Ovary (tissue), 9 donors: ENCODE measurements around the gene ABHD8. TPM values are rescaled to one million over a fixed set of nuclear protein-coding genes. Genes with fewer than 3 reads are reported as not detected.

Experiments used
- DNase-seq, 5 donors: peaks; one replicate each; pipeline ENCODE4 v3.0.0-alpha.2; 2019 to 2020
- H3K27ac ChIP-seq, 2 donors: fragments of 200-600 bp; one replicate each; pipeline versions ENCODE4 v1.5.1 to v1.8.0; 2019 to 2022
- H3K27me3 ChIP-seq: fragments of 200-600 bp; one replicate; pipeline ENCODE4 v1.8.0; 2022
- H3K36me3 ChIP-seq: fragments of 200-600 bp; sonication (generic); one replicate; pipeline ENCODE4 v1.5.1; 2019
- H3K4me1 ChIP-seq: one replicate; pipeline ENCODE4 v1.8.1; 2013; ENCODE audit warnings: mild to moderate bottlenecking, moderate library complexity; ENCODE audit not compliant: insufficient read depth
- H3K4me3 ChIP-seq: fragments of 200-600 bp; sonication (generic); one replicate; pipeline ENCODE4 v1.5.1; 2017
- H3K9me3 ChIP-seq, 2 donors: fragments of 200-600 bp in 1 of 2; sonication (generic) in 1 of 2; one replicate each; pipeline versions ENCODE4 v1.5.1 to v1.8.1; 2013 to 2019; ENCODE audit warnings: mild to moderate bottlenecking in 1 of 2, moderate library complexity in 1 of 2
- CTCF ChIP-seq, 3 donors: fragments of 450-650 bp in 2 of 3; fragments of 200-600 bp in 1 of 3; IDR thresholded peaks; one replicate each; pipeline versions ENCODE4 v1.5.1 to v1.8.0; 2016 to 2022; ENCODE audit warnings: antibody characterized with exemption in 3 of 3, mild to moderate bottlenecking in 1 of 3
- EP300 ChIP-seq: sonication (generic); formaldehyde crosslinking; IDR thresholded peaks from one replicate; pipeline ENCODE4 v1.6.1; 2017; ENCODE audit warnings: antibody characterized with exemption
- POLR2A ChIP-seq: fragments of 450-650 bp; IDR thresholded peaks from one replicate; pipeline ENCODE4 v1.6.1; 2017; ENCODE audit warnings: antibody characterized with exemption, mild to moderate bottlenecking, moderate library complexity
- WGBS, 3 donors: extraction: QIAGEN DNeasy Blood & Tissue Kit in 1 of 3; methylation state at CpG; one replicate each; pipeline versions ENCODE4 v1.1.5 to v1.1.7; 2013 to 2017; 5-methylcytosine and 5-hydroxymethylcytosine counted together
- intact Hi-C, 4 donors: fragments of 100-400 bp; cut with DNase I; formaldehyde crosslinking; loops; one replicate each; pipeline versions ENCODE4 v1.11.0 to v1.15.1; 2022 to 2023
- polyA plus RNA-seq, 2 donors: library from polyadenylated mRNA; stranded (reverse); fragments of 200-250 nt in 1 of 2; fragments of 350-450 nt in 1 of 2; fragmentation: Illumina TruSeq in 1 of 2; extraction: RNeasy Lipid Tissue Mini Kit (QIAGEN cat#74804) in 1 of 2; gene quantifications; one replicate each; pipeline ENCODE4 v1.2.3, GENCODE V29; 2013 to 2014
- total RNA-seq, 7 donors: library from RNA; depleted of rRNA in 2 of 7; stranded (reverse); fragments of >200 nt in 2 of 7; fragmentation: NEBNext Ultra II Directional in 3 of 7; extraction: Animal tissue kit (Norgen Biotek cat#: 25700) in 3 of 7; gene quantifications; one replicate each; pipeline versions ENCODE4 v1.1.0 to v1.2.4, GENCODE V29; 2016 to 2023
- donor health status: DM: no; HTN: no; CAD: no; lungs with moderate emphysema.
- donor health status: DM: no; HTN: no; CAD: no.
- donor health status: Bipolar disorder and iron deficiency.
- donor health status: DM: yes; HTN: yes; CAD: no.
- donor health status: DM: no; HTN: no; CAD: no.
- donor health status: DM: yes; HTN: yes; CAD: no.

Gene ABHD8
- total and polyA plus RNA-seq, 9 donors: 0.55 to 25.1 (median 15.3) TPM

DNA sequence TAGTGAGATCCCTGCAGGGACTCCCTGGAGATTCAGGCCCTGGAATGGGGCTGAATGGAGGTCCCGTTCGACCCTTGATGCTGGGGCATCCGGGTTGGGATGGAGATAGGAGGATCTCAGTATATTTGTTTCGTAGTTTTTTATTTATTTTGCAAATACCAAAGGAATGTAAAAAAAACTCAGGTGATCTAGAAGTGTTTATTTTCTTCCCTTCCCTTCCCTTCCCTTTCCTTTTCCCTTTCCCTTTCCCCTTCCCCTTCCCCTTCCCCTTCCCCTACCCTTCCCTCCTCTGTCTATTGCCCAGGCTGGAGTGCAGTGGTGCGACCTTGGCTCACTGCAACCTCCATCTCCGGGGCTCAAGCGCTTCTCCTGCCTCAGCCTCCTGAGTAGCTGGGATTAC, 38.6 kb upstream of the ABHD8 start:
- Histone ChIP-seq H3K27ac (no peak overlapping the region), H3K9me3 (no peaks in the 10 kb centered on the region), H3K36me3 (no peaks in the 10 kb centered on the region), H3K27me3 (no peaks in the 10 kb centered on the region), H3K4me1 (peaks cover 5% of the 10 kb centered on the region), H3K4me3 (no peak overlapping the region)
- TF ChIP-seq CTCF (IDR thresholded peaks at IDR 0.05) (no peak), POLR2A (no peak), EP300 (no peak)
- no peak for DNase-seq
- WGBS, 3 donors: 77 to 86% (median 83%) methylated on average over 7 of the region's 7 CpGs
- intact Hi-C loops: loop anchor here in 1 of 4 donors (10.0 kb wide), 1 partner anchor 123 kb away; the partner anchor contains the start of gene NXNL1

DNA sequence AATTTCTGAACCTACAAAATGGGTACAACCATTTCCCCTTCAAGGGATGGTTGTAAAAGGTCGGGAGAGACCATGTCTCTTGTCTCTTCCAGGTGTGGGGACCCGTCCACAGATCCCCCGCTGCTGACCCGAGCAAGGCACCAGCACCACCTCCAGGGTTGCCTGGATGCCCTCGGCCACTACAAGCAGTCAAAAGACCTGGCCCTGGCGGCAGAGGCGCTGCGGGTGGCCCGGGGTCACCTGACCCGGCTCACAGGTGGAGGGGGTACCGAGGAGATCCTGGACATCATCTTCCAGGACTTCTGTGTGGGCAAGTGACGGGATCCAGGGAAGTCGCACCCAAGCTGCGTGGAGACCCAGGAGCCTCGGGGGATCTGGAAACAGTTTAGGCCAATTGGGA, 38.2 kb upstream of the ABHD8 start:
- Histone ChIP-seq H3K4me1 (peaks cover 5% of the 10 kb centered on the region), H3K4me3 (no peak overlapping the region), H3K36me3 (no peaks in the 10 kb centered on the region), H3K9me3 (no peaks in the 10 kb centered on the region), H3K27me3 (no peaks in the 10 kb centered on the region), H3K27ac (no peak overlapping the region)
- WGBS, 3 donors: 85 to 89% (median 87%) methylated on average over 15 of the region's 15 CpGs
- intact Hi-C loops: loop anchor here in 1 of 4 donors (10.0 kb wide), 1 partner anchor 123 kb away; the partner anchor contains the start of gene NXNL1
- no peak for DNase-seq
- TF ChIP-seq CTCF (IDR thresholded peaks at IDR 0.05) (no peak), POLR2A (no peak), EP300 (no peak)

GRCh38 chr19:17340871-17341357, 37.7 kb upstream of the ABHD8 start:
- 64 to 75% (median 67%) methylated on average over 14 to 17 of the region's 17 CpGs for WGBS, 3 donors
- TF ChIP-seq CTCF (IDR thresholded peaks at IDR 0.05) (no peak), EP300 (no peak), POLR2A (no peak)
- no peak overlapping the region for H3K27ac ChIP-seq
- no peaks in the 10 kb centered on the region for H3K9me3 ChIP-seq
- peaks cover 5% of the 10 kb centered on the region for H3K4me1 ChIP-seq
- no peak for DNase-seq
- no peak overlapping the region for H3K4me3 ChIP-seq
- H3K27me3 ChIP-seq: no peaks in the 10 kb centered on the region
- intact Hi-C loops: loop anchor here in 1 of 4 donors (10.0 kb wide), 1 partner anchor 124 kb away; the partner anchor contains the start of gene NXNL1
- no peaks in the 10 kb centered on the region for H3K36me3 ChIP-seq

- TF ChIP-seq POLR2A (no peak), EP300 (no peak)
- no peaks in the 10 kb centered on the region for H3K36me3 ChIP-seq
- H3K4me1 ChIP-seq: peaks cover 5% of the 10 kb centered on the region
- WGBS, 3 donors: 72 to 77% (median 73%) methylated on average over 20 to 21 of the region's 21 CpGs
- H3K27me3 ChIP-seq: no peaks in the 10 kb centered on the region
- H3K9me3 ChIP-seq: no peaks in the 10 kb centered on the region
- DNase-seq: no peak
- H3K4me3 ChIP-seq: no peak overlapping the region
- intact Hi-C loops: loop anchor here in 1 of 4 donors (10.0 kb wide), 1 partner anchor 124 kb away; the partner anchor contains the start of gene NXNL1
- no peak overlapping the region for H3K27ac ChIP-seq
These were observed 37.2 kb upstream of the ABHD8 start for GRCh38 chr19:17340302-17340870.

DNA sequence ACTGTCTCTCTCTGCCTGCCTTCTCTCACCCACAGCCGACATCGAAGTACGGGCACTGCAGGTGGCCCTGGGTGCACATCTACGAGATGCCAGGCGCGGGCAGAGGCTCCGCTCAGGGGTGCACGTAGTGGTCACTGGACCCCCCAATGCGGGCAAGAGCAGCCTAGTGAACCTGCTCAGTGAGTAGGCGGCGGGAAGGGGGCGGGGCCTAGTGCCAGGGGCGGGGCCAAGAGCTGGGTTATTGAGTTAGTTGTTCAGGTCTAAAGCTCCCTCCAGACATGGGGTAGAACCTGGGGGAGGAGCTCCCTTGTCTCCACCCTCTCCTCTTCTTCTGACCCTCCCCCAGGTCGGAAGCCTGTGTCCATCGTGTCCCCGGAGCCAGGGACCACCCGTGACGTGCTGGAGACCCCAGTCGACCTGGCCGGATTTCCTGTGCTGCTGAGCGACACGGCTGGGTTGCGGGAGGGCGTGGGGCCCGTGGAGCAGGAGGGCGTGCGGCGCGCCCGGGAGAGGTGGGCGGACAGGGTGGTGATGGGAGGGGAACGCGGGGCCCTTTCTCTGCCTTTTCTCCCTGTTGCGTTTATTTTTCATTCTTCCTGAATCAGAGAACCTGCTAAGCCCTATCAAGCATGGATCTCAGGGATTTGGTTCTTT, 36.0 kb upstream of the ABHD8 start:
- intact Hi-C loops: no loop called here
- DNase-seq: peak in 2 of 5 donors; percentile 58 to 62
- WGBS, 3 donors: 85 to 90% (median 86%) methylated on average over 34 of the region's 34 CpGs

More for the DNA sequence above, 36.0 kb upstream of the ABHD8 start:
- Histone ChIP-seq H3K4me1 (peaks cover 8% of the 10 kb centered on the region), H3K27me3 (no peaks in the 10 kb centered on the region), H3K36me3 (no peaks in the 10 kb centered on the region), H3K27ac (no peak overlapping the region), H3K9me3 (no peaks in the 10 kb centered on the region), H3K4me3 (no peak overlapping the region)
- no peak for TF ChIP-seq POLR2A
- TF ChIP-seq EP300: no peak
